Endothelial cell of umbilical vein (primary cell): Measurements from ENCODE around the gene STAB1. TPM values are rescaled to one million over a fixed set of nuclear protein-coding genes. Genes with fewer than 3 reads are reported as not detected.
A peak's percentile ranks its signal among the peaks of the same experiment; 100 is the strongest.

Experiments used
- BruUV-seq: library from RNA; stranded (reverse); fragments of 400-500 nt; replicated peaks from 2 replicates; lab custom pipeline; 2021; lab: Mats Ljungman, UMichigan
- CTCF ChIA-PET: fragments of 300-600, 350-600 bp; sonication (Branson Sonifier 250); formaldehyde crosslinking; loops from one replicate; lab custom pipeline; 2021; ENCODE audit warnings: antibody characterized with exemption, inconsistent platforms; lab: Charles Lee
- POLR2A ChIA-PET: fragments of 300-600, 350-600 bp; sonication (Branson Sonifier 250); formaldehyde crosslinking; loops from one replicate; lab custom pipeline; 2021; ENCODE audit warnings: antibody characterized with exemption, inconsistent platforms; lab: Charles Lee
- DNase-seq: peaks from one replicate; pipeline ENCODE4 v3.0.0-alpha.2; 2011; ENCODE audit warnings: low read depth, low spot score
- FAIRE-seq: peaks from 2 replicates; lab custom pipeline; 2011; peaks lifted over from hg19 to GRCh38; lab: Jason Lieb, UNC
- H2AFZ ChIP-seq: 2 replicates; pipeline ENCODE4 v1.6.0; 2012; ENCODE audit warnings: low read depth, low read length, control low read depth, inconsistent platforms
- H3K27ac ChIP-seq: 2 replicates; pipeline ENCODE4 v1.5.1; 2011; ENCODE audit warnings: low read depth, mild to moderate bottlenecking, control low read depth, low read length, moderate library complexity; ENCODE audit not compliant: insufficient read depth
- H3K27me3 ChIP-seq, 2 experiments: 2 replicates each; pipeline versions ENCODE4 v1.6.0 to v1.6.1; 2011; ENCODE audit warnings: low read length in 2 of 2, mixed read lengths in 1 of 2; ENCODE audit not compliant: control insufficient read depth in 2 of 2, insufficient read depth in 2 of 2
- H3K36me3 ChIP-seq, 2 experiments: 2 replicates in 1 of 2; 3 replicates in 1 of 2; pipeline ENCODE4 v1.5.1; 2011; ENCODE audit warnings: low read length in 2 of 2, mild to moderate bottlenecking in 1 of 2, moderate library complexity in 1 of 2; ENCODE audit not compliant: control insufficient read depth in 2 of 2, insufficient read depth in 2 of 2; ENCODE audit errors: extremely low read depth in 1 of 2
- H3K4me1 ChIP-seq: 3 replicates; pipeline ENCODE4 v1.5.1; 2011; ENCODE audit warnings: mild to moderate bottlenecking, low read length; ENCODE audit not compliant: control insufficient read depth, insufficient read depth; ENCODE audit errors: extremely low read depth
- H3K4me2 ChIP-seq: 2 replicates; pipeline ENCODE4 v1.6.1; 2011; ENCODE audit warnings: low read length, control low read depth, mixed read lengths; ENCODE audit not compliant: insufficient read depth
- H3K4me3 ChIP-seq, 3 experiments: fragments of 200-600 bp in 1 of 3; sonication (generic), shearing (Covaris generic) in 1 of 3; replicated peaks in 1 of 3; 2 replicates each; pipeline ENCODE4 v1.5.1; 2011 to 2016; ENCODE audit warnings: control low read depth in 3 of 3, low read length in 3 of 3, mild to moderate bottlenecking in 2 of 3, inconsistent platforms in 1 of 3, low read depth in 1 of 3, moderate library complexity in 1 of 3; ENCODE audit not compliant: insufficient read depth in 1 of 3
- H3K79me2 ChIP-seq: 2 replicates; pipeline ENCODE4 v1.6.0; 2012; ENCODE audit warnings: low read length, inconsistent platforms; ENCODE audit not compliant: control insufficient read depth, insufficient read depth
- H3K9ac ChIP-seq: replicated peaks from 2 replicates; pipeline ENCODE3; 2011; ENCODE audit warnings: low read length, control low read depth; ENCODE audit not compliant: insufficient read depth; ENCODE audit errors: extremely low read depth
- H3K9me1 ChIP-seq: replicated peaks from 3 replicates; pipeline ENCODE4 v1.6.0; 2011; ENCODE audit warnings: mild to moderate bottlenecking, low read length; ENCODE audit not compliant: control insufficient read depth, insufficient read depth; ENCODE audit errors: extremely low read depth
- H3K9me3 ChIP-seq: replicated peaks from 2 replicates; pipeline ENCODE4 v1.5.1; 2012; ENCODE audit warnings: low read length, inconsistent platforms; ENCODE audit not compliant: control insufficient read depth, insufficient read depth
- H4K20me1 ChIP-seq: replicated peaks from 2 replicates; pipeline ENCODE3; 2011; ENCODE audit warnings: mild to moderate bottlenecking, low read length; ENCODE audit not compliant: control insufficient read depth, insufficient read depth; ENCODE audit errors: extremely low read depth
- CTCF ChIP-seq, 2 donors: IDR thresholded peaks; 1 replicate in 1 of 2; 2 replicates in 1 of 2; pipeline ENCODE4 v1.5.1; 2011; ENCODE audit warnings: low read length in 2 of 2, mild to moderate bottlenecking in 2 of 2, moderate library complexity in 2 of 2, control low read depth in 1 of 2, inconsistent platforms in 1 of 2, low read depth in 1 of 2; ENCODE audit not compliant: insufficient read depth in 1 of 2; ENCODE audit errors: extremely low read depth in 1 of 2
- EZH2 ChIP-seq: IDR thresholded peaks from 2 replicates; pipeline ENCODE4 v1.6.1; 2012; ENCODE audit warnings: borderline replicate concordance, low read depth, mild to moderate bottlenecking, moderate library complexity, low read length, inconsistent platforms; ENCODE audit not compliant: severe bottlenecking
- FOS ChIP-seq: IDR thresholded peaks from 2 replicates; pipeline ENCODE4 v1.6.1; 2011; ENCODE audit warnings: mild to moderate bottlenecking, low read length, moderate library complexity, borderline replicate concordance; ENCODE audit not compliant: insufficient read depth
- GATA2 ChIP-seq: IDR thresholded peaks from 2 replicates; pipeline ENCODE4 v1.7.0; 2011; ENCODE audit warnings: low read depth, mild to moderate bottlenecking, moderate library complexity, mixed read lengths, low read length; ENCODE audit not compliant: insufficient read length, insufficient read depth
- JUN ChIP-seq: IDR thresholded peaks from 2 replicates; pipeline ENCODE4 v1.6.1; 2011; ENCODE audit warnings: borderline replicate concordance, low read depth; ENCODE audit not compliant: insufficient read length, insufficient read depth
- MAX ChIP-seq: IDR thresholded peaks from 2 replicates; pipeline ENCODE4 v1.6.1; 2011; ENCODE audit not compliant: insufficient read depth, insufficient read length
- MYC ChIP-seq: IDR thresholded peaks from one replicate; pipeline ENCODE4 v1.6.1; 2011; ENCODE audit warnings: mild to moderate bottlenecking, low read depth, low read length
- POLR2A ChIP-seq: IDR thresholded peaks from 2 replicates; pipeline ENCODE4 v1.6.1; 2012; ENCODE audit warnings: low read depth, mild to moderate bottlenecking, control low read depth, low read length
- POLR2AphosphoS5 ChIP-seq: IDR thresholded peaks from 2 replicates; pipeline ENCODE4 v1.6.1; 2012; ENCODE audit warnings: low read depth, mild to moderate bottlenecking, control low read depth, low read length, moderate library complexity; ENCODE audit not compliant: insufficient read depth
- dilution Hi-C: fragments of 300-500 bp; cut with MboI; formaldehyde crosslinking; loops from one replicate; pipeline ENCODE4 v1.15.0; 2019; ENCODE audit warnings: low sequenced_read_pairs; ENCODE audit not compliant: extremely low pct_ligation_motif_present
- intact Hi-C: fragments of 100-400 bp; cut with micrococcal nuclease; formaldehyde crosslinking; loops from one replicate; pipeline ENCODE4 v1.10.0; 2022
- polyA plus RNA-seq, 4 experiments: library from polyadenylated mRNA; depleted of rRNA in 3 of 4; stranded (reverse) in 3 of 4; unstranded in 1 of 4; fragments of >200 nt; gene quantifications; 2 replicates each; pipeline versions ENCODE4 v1.2.1 to v1.2.3, GENCODE V29; 2011 to 2012; ENCODE audit warnings: missing spikeins in 1 of 4
- total RNA-seq: library from RNA; stranded (reverse); gene quantifications from 2 replicates; pipeline ENCODE4 v1.2.3, GENCODE V29; 2021

The STAB1 gene
- total and polyA plus RNA-seq, 2 donors (not counting 3 experiments of a cell fraction or from before 2014, with no cell fraction given): 369 TPM

GRCh38 chr3:52546111-52546901 is 51.2 kb downstream of the STAB1 start:
- DNase-seq (no peak), FAIRE-seq (no peak)
- BruUV-seq: TSS peak; percentile 15

More at GRCh38 chr3:52546111-52546901, 51.2 kb downstream of the STAB1 start:
- H3K27ac ChIP-seq: no peak overlapping the region
- POLR2A ChIA-PET: no interaction called here
- dilution Hi-C loops: no loop called here
- peaks cover 5% of the 10 kb centered on the region for H3K79me2 ChIP-seq
- no peaks in the 10 kb centered on the region for H3K4me1 ChIP-seq
- CTCF ChIA-PET: interaction anchor here (1.1 kb wide), 1 partner anchor 24 kb away, joined by 4 read pairs; no protein-coding TSS in a partner anchor
- TF ChIP-seq POLR2A: no peak
- TF ChIP-seq CTCF (IDR thresholded peaks at IDR 0.05; ENCODE audit: extremely low read depth in 1 of 2, insufficient read depth in 1 of 2, low read depth in 1 of 2, low read length in 2 of 2): no peak
- TF ChIP-seq MYC: no peak
- no peak for TF ChIP-seq MAX
- TF ChIP-seq JUN: no peak
- TF ChIP-seq FOS: no peak
- no peak for TF ChIP-seq POLR2AphosphoS5
- TF ChIP-seq EZH2: no peak
- no peak for TF ChIP-seq GATA2
- H4K20me1 ChIP-seq: no peaks in the 10 kb centered on the region
- H3K27me3 ChIP-seq: no peaks in the 10 kb centered on the region
- no peaks in the 10 kb centered on the region for H3K9me3 ChIP-seq
- H3K36me3 ChIP-seq: peaks cover 11 to 13% of the 10 kb centered on the region in 2 experiments
- no peak overlapping the region for H3K9ac ChIP-seq
- intact Hi-C loops: no loop called here
- no peaks in the 10 kb centered on the region for H3K9me1 ChIP-seq
- no peak overlapping the region for H3K4me3 ChIP-seq
- no peak overlapping the region for H2AFZ ChIP-seq
- no peak overlapping the region for H3K4me2 ChIP-seq
